OCI-LY3 (cell line): ENCODE data around the gene TNFRSF9.

ENCODE experiments used
- CTCF ChIP-seq: fragments of 200-600, 300-600 bp; sonication (generic); IDR thresholded peaks from 2 replicates; pipeline ENCODE4 v1.5.1; 2014; ENCODE audit warnings: antibody characterized with exemption, low read length, low read depth
- EZH2phosphoT487 ChIP-seq: fragments of 200-600 bp; shearing (Covaris generic); IDR thresholded peaks from 2 replicates; pipeline ENCODE4 v1.6.1; 2018; ENCODE audit warnings: antibody characterized with exemption, mixed run types, low read depth

GRCh38 chr1:7916501-7916830, 24.2 kb downstream of the TNFRSF9 start:
- TF ChIP-seq CTCF (no peak), EZH2phosphoT487 (no peak)
